Endothelial cell of umbilical vein (primary cell): Measurements from ENCODE around the gene CACNA1C. TPM values are rescaled to one million over a fixed set of nuclear protein-coding genes. Genes with fewer than 3 reads are reported as not detected.

Source experiments
- BruUV-seq: library from RNA; stranded (reverse); fragments of 400-500 nt; replicated peaks from 2 replicates; lab custom pipeline; 2021; lab: Mats Ljungman, UMichigan
- CTCF ChIA-PET: fragments of 300-600, 350-600 bp; sonication (Branson Sonifier 250); formaldehyde crosslinking; loops from one replicate; lab custom pipeline; 2021; ENCODE audit warnings: antibody characterized with exemption, inconsistent platforms; lab: Charles Lee
- POLR2A ChIA-PET: fragments of 300-600, 350-600 bp; sonication (Branson Sonifier 250); formaldehyde crosslinking; loops from one replicate; lab custom pipeline; 2021; ENCODE audit warnings: antibody characterized with exemption, inconsistent platforms; lab: Charles Lee
- DNase-seq: peaks from one replicate; pipeline ENCODE4 v3.0.0-alpha.2; 2011; ENCODE audit warnings: low read depth, low spot score
- FAIRE-seq: peaks from 2 replicates; lab custom pipeline; 2011; peaks lifted over from hg19 to GRCh38; lab: Jason Lieb, UNC
- H2AFZ ChIP-seq: 2 replicates; pipeline ENCODE4 v1.6.0; 2012; ENCODE audit warnings: low read depth, low read length, control low read depth, inconsistent platforms
- H3K27ac ChIP-seq: 2 replicates; pipeline ENCODE4 v1.5.1; 2011; ENCODE audit warnings: low read depth, mild to moderate bottlenecking, control low read depth, low read length, moderate library complexity; ENCODE audit not compliant: insufficient read depth
- H3K27me3 ChIP-seq, 2 experiments: 2 replicates each; pipeline versions ENCODE4 v1.6.0 to v1.6.1; 2011; ENCODE audit warnings: low read length in 2 of 2, mixed read lengths in 1 of 2; ENCODE audit not compliant: control insufficient read depth in 2 of 2, insufficient read depth in 2 of 2
- H3K36me3 ChIP-seq, 2 experiments: 2 replicates in 1 of 2; 3 replicates in 1 of 2; pipeline ENCODE4 v1.5.1; 2011; ENCODE audit warnings: low read length in 2 of 2, mild to moderate bottlenecking in 1 of 2, moderate library complexity in 1 of 2; ENCODE audit not compliant: control insufficient read depth in 2 of 2, insufficient read depth in 2 of 2; ENCODE audit errors: extremely low read depth in 1 of 2
- H3K4me1 ChIP-seq: 3 replicates; pipeline ENCODE4 v1.5.1; 2011; ENCODE audit warnings: mild to moderate bottlenecking, low read length; ENCODE audit not compliant: control insufficient read depth, insufficient read depth; ENCODE audit errors: extremely low read depth
- H3K4me2 ChIP-seq: 2 replicates; pipeline ENCODE4 v1.6.1; 2011; ENCODE audit warnings: low read length, control low read depth, mixed read lengths; ENCODE audit not compliant: insufficient read depth
- H3K4me3 ChIP-seq, 3 experiments: fragments of 200-600 bp in 1 of 3; sonication (generic), shearing (Covaris generic) in 1 of 3; replicated peaks in 1 of 3; 2 replicates each; pipeline ENCODE4 v1.5.1; 2011 to 2016; ENCODE audit warnings: control low read depth in 3 of 3, low read length in 3 of 3, mild to moderate bottlenecking in 2 of 3, inconsistent platforms in 1 of 3, low read depth in 1 of 3, moderate library complexity in 1 of 3; ENCODE audit not compliant: insufficient read depth in 1 of 3
- H3K79me2 ChIP-seq: 2 replicates; pipeline ENCODE4 v1.6.0; 2012; ENCODE audit warnings: low read length, inconsistent platforms; ENCODE audit not compliant: control insufficient read depth, insufficient read depth
- H3K9ac ChIP-seq: replicated peaks from 2 replicates; pipeline ENCODE3; 2011; ENCODE audit warnings: low read length, control low read depth; ENCODE audit not compliant: insufficient read depth; ENCODE audit errors: extremely low read depth
- H3K9me1 ChIP-seq: replicated peaks from 3 replicates; pipeline ENCODE4 v1.6.0; 2011; ENCODE audit warnings: mild to moderate bottlenecking, low read length; ENCODE audit not compliant: control insufficient read depth, insufficient read depth; ENCODE audit errors: extremely low read depth
- H3K9me3 ChIP-seq: replicated peaks from 2 replicates; pipeline ENCODE4 v1.5.1; 2012; ENCODE audit warnings: low read length, inconsistent platforms; ENCODE audit not compliant: control insufficient read depth, insufficient read depth
- H4K20me1 ChIP-seq: replicated peaks from 2 replicates; pipeline ENCODE3; 2011; ENCODE audit warnings: mild to moderate bottlenecking, low read length; ENCODE audit not compliant: control insufficient read depth, insufficient read depth; ENCODE audit errors: extremely low read depth
- CTCF ChIP-seq, 2 donors: IDR thresholded peaks; 1 replicate in 1 of 2; 2 replicates in 1 of 2; pipeline ENCODE4 v1.5.1; 2011; ENCODE audit warnings: low read length in 2 of 2, mild to moderate bottlenecking in 2 of 2, moderate library complexity in 2 of 2, control low read depth in 1 of 2, inconsistent platforms in 1 of 2, low read depth in 1 of 2; ENCODE audit not compliant: insufficient read depth in 1 of 2; ENCODE audit errors: extremely low read depth in 1 of 2
- EZH2 ChIP-seq: IDR thresholded peaks from 2 replicates; pipeline ENCODE4 v1.6.1; 2012; ENCODE audit warnings: borderline replicate concordance, low read depth, mild to moderate bottlenecking, moderate library complexity, low read length, inconsistent platforms; ENCODE audit not compliant: severe bottlenecking
- FOS ChIP-seq: IDR thresholded peaks from 2 replicates; pipeline ENCODE4 v1.6.1; 2011; ENCODE audit warnings: mild to moderate bottlenecking, low read length, moderate library complexity, borderline replicate concordance; ENCODE audit not compliant: insufficient read depth
- GATA2 ChIP-seq: IDR thresholded peaks from 2 replicates; pipeline ENCODE4 v1.7.0; 2011; ENCODE audit warnings: low read depth, mild to moderate bottlenecking, moderate library complexity, mixed read lengths, low read length; ENCODE audit not compliant: insufficient read length, insufficient read depth
- JUN ChIP-seq: IDR thresholded peaks from 2 replicates; pipeline ENCODE4 v1.6.1; 2011; ENCODE audit warnings: borderline replicate concordance, low read depth; ENCODE audit not compliant: insufficient read length, insufficient read depth
- MYC ChIP-seq: IDR thresholded peaks from one replicate; pipeline ENCODE4 v1.6.1; 2011; ENCODE audit warnings: mild to moderate bottlenecking, low read depth, low read length
- POLR2A ChIP-seq: IDR thresholded peaks from 2 replicates; pipeline ENCODE4 v1.6.1; 2012; ENCODE audit warnings: low read depth, mild to moderate bottlenecking, control low read depth, low read length
- POLR2AphosphoS5 ChIP-seq: IDR thresholded peaks from 2 replicates; pipeline ENCODE4 v1.6.1; 2012; ENCODE audit warnings: low read depth, mild to moderate bottlenecking, control low read depth, low read length, moderate library complexity; ENCODE audit not compliant: insufficient read depth
- dilution Hi-C: fragments of 300-500 bp; cut with MboI; formaldehyde crosslinking; loops from one replicate; pipeline ENCODE4 v1.15.0; 2019; ENCODE audit warnings: low sequenced_read_pairs; ENCODE audit not compliant: extremely low pct_ligation_motif_present
- intact Hi-C: fragments of 100-400 bp; cut with micrococcal nuclease; formaldehyde crosslinking; loops from one replicate; pipeline ENCODE4 v1.10.0; 2022
- polyA plus RNA-seq, 4 experiments: library from polyadenylated mRNA; depleted of rRNA in 3 of 4; stranded (reverse) in 3 of 4; unstranded in 1 of 4; fragments of >200 nt; gene quantifications; 2 replicates each; pipeline versions ENCODE4 v1.2.1 to v1.2.3, GENCODE V29; 2011 to 2012; ENCODE audit warnings: missing spikeins in 1 of 4
- total RNA-seq: library from RNA; stranded (reverse); gene quantifications from 2 replicates; pipeline ENCODE4 v1.2.3, GENCODE V29; 2021
- TF ChIP-seq, protein P1 (sequence below): IDR thresholded peaks from 2 replicates; pipeline ENCODE4 v1.6.1; 2011; ENCODE audit not compliant: insufficient read depth, insufficient read length

CACNA1C gene
- total and polyA plus RNA-seq, 2 donors (not counting 3 experiments of a cell fraction or from before 2014, with no cell fraction given), result not detected

DNA sequence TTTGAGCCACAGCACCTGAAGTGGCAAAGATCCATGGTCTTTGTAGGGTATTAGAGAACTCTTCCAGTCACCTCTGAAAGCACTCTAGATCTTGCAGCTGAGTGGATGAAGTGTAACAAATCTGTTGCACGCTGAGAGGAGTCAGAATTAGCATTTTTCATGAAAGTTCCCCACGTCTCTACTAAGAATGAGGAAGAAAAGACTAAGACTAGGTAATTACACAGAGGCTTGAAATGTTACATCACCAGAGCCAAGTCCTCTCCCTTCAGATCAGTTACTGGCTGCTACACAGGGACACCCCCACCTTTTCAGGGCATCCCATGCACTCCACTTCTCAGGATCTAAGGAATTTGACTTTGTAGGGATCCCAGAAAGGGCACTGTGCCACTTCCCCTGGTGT is 643.3 kb downstream of the CACNA1C start:
- Histone ChIP-seq H3K4me1 (peaks cover 6% of the 10 kb centered on the region), H3K36me3 (no peaks in the 10 kb centered on the region), H4K20me1 (no peaks in the 10 kb centered on the region), H2AFZ (no peak overlapping the region), H3K4me3 (no peak overlapping the region), H3K9me1 (no peaks in the 10 kb centered on the region), H3K9ac (no peak overlapping the region), H3K9me3 (no peaks in the 10 kb centered on the region), H3K4me2 (no peak overlapping the region), H3K79me2 (no peaks in the 10 kb centered on the region), H3K27me3 (peaks cover 15 to 22% of the 10 kb centered on the region in 2 experiments), H3K27ac (no peak overlapping the region)
- dilution Hi-C loops (no loop called here), intact Hi-C loops (no loop called here)
- DNase-seq (no peak), FAIRE-seq (no peak)
- POLR2A ChIA-PET, result no interaction called here
- TF ChIP-seq POLR2AphosphoS5 (no peak), POLR2A (no peak), MYC (no peak), FOS (no peak), CTCF (IDR thresholded peaks at IDR 0.05; ENCODE audit: extremely low read depth in 1 of 2, insufficient read depth in 1 of 2, low read depth in 1 of 2, low read length in 2 of 2) (no peak), JUN (no peak), EZH2 (no peak), GATA2 (no peak)
- TF ChIP-seq, protein P1, sequence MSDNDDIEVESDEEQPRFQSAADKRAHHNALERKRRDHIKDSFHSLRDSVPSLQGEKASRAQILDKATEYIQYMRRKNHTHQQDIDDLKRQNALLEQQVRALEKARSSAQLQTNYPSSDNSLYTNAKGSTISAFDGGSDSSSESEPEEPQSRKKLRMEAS, result no peak
- no TSS peak for BruUV-seq
- CTCF ChIA-PET, result no interaction called here
